ENCODE data around the gene NR2F1-AS1.
"Not testable (repeated sequence)": the region's sequence is repeated elsewhere in the genome, so short reads cannot be mapped to it uniquely, and the experiment has no call there.

The NR2F1-AS1 gene

DNA sequence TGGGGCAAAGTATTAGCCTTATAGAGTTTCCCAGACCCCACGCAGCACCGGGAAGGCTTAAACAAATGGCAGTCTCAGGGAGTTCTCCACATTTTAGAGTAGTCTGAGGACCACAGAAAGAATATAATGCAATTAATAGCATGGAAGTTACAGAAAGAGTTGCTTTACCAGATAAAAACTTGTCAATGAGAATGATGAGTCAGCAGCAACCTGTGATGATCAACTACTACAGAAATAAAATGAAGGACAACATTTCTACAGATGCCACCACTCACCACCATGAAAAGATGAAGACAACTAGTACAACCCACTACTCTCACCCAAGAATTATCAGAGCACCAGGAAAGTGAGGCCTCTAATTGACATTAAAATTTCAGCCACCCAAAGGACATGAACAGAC, 120.7 kb downstream of the NR2F1-AS1 start:
- H3K4me3 ChIP-seq (ENCODE audit: low read length), result no peak overlapping the region
- TF ChIP-seq, protein P1, sequence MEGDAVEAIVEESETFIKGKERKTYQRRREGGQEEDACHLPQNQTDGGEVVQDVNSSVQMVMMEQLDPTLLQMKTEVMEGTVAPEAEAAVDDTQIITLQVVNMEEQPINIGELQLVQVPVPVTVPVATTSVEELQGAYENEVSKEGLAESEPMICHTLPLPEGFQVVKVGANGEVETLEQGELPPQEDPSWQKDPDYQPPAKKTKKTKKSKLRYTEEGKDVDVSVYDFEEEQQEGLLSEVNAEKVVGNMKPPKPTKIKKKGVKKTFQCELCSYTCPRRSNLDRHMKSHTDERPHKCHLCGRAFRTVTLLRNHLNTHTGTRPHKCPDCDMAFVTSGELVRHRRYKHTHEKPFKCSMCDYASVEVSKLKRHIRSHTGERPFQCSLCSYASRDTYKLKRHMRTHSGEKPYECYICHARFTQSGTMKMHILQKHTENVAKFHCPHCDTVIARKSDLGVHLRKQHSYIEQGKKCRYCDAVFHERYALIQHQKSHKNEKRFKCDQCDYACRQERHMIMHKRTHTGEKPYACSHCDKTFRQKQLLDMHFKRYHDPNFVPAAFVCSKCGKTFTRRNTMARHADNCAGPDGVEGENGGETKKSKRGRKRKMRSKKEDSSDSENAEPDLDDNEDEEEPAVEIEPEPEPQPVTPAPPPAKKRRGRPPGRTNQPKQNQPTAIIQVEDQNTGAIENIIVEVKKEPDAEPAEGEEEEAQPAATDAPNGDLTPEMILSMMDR (IDR thresholded peaks at IDR 0.05; ENCODE audit: insufficient read depth, low read depth, low read length, missing control alignments), result no peak
- DNase-seq (ENCODE audit: low read depth), result no peak

DNA sequence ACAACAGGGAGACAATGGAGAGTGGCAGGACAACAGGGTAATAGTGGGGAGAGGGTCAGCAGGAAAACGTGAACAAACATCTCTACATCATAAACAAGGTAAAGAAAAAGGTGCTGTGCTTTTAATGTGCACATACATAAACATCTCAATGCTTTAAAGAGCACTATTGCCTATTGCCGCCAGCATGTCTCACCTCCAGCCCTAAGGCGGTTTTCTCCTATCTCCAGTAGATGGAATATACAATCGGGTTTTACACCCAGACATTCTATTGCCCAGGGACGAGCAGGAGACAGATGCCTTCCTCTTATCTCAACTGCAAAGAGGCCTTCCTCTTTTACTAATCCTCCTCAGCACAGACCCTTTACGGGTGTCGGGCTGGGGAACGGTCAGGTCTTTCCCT, 124.2 kb downstream of the NR2F1-AS1 start:
- not testable (repeated sequence) for H3K4me3 ChIP-seq (ENCODE audit: low read length); DNase-seq (ENCODE audit: low read depth)

DNA sequence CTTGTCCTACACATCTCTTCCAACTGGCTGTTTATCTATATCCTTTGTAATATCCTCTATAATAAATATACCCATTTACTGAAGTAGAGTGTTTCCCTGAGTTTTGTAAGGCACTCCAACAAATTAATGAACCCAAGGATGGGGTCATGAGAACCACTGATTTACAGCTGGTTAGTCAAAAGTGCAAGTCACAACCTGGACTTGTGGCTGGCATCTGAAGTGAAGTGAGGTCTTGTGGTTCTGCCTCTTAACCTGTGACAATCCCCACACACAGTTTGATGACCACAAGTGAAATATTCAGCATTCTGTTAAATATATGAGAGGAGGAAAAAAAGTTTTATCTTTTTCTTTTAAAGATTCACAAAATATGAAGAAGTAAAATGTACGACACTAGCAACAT, 126.1 kb downstream of the NR2F1-AS1 start:
- TF ChIP-seq, protein P1 (IDR thresholded peaks at IDR 0.05; ENCODE audit: insufficient read depth, low read depth, low read length, missing control alignments), result no peak
- DNase-seq (ENCODE audit: low read depth), result no peak
- no peak overlapping the region for H3K4me3 ChIP-seq (ENCODE audit: low read length)

- DNase-seq (ENCODE audit: low read depth), result no peak
- TF ChIP-seq, protein P1 (IDR thresholded peaks at IDR 0.05; ENCODE audit: insufficient read depth, low read depth, low read length, missing control alignments), result no peak
- H3K4me3 ChIP-seq (ENCODE audit: low read length), result no peak overlapping the region
Observed at GRCh38 chr5:93452255-93452654, 128.8 kb downstream of the NR2F1-AS1 start.

DNA sequence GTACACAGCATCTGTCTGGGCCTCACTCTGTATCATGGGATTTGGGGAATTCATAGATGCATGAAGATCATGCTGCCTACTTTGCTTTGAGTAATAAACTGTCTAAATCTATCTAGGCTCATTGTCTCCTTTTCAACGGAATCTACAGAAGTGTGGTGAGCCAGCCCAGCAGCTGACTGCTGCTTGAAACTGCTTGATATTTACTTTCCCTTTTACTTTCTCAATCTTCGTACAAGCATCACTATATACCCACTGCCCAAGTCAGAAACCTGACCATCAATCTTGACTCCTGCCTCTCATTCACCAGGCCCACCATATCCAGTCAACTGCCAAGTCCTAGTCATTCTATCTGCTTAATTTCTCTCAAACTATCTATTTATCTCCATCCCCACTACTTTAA, 142.9 kb downstream of the NR2F1-AS1 start:
- TF ChIP-seq, protein P1 (IDR thresholded peaks at IDR 0.05; ENCODE audit: insufficient read depth, low read depth, low read length, missing control alignments), result no peak
- H3K4me3 ChIP-seq (ENCODE audit: low read length), result no peak overlapping the region
- DNase-seq (ENCODE audit: low read depth), result no peak

- TF ChIP-seq, protein P1 (IDR thresholded peaks at IDR 0.05; ENCODE audit: insufficient read depth, low read depth, low read length, missing control alignments), result no peak
- no peak overlapping the region for H3K4me3 ChIP-seq (ENCODE audit: low read length)
- DNase-seq (ENCODE audit: low read depth), result no peak
Observed at GRCh38 chr5:93436083-93436482, 144.9 kb downstream of the NR2F1-AS1 start.

- DNase-seq (ENCODE audit: low read depth), result peak; percentile 92
- TF ChIP-seq, protein P1 (IDR thresholded peaks at IDR 0.05; ENCODE audit: insufficient read depth, low read depth, low read length, missing control alignments), result no peak
- no peak overlapping the region for H3K4me3 ChIP-seq (ENCODE audit: low read length)
Observed at GRCh38 chr5:93433422-93433821, 147.6 kb downstream of the NR2F1-AS1 start.

DNA sequence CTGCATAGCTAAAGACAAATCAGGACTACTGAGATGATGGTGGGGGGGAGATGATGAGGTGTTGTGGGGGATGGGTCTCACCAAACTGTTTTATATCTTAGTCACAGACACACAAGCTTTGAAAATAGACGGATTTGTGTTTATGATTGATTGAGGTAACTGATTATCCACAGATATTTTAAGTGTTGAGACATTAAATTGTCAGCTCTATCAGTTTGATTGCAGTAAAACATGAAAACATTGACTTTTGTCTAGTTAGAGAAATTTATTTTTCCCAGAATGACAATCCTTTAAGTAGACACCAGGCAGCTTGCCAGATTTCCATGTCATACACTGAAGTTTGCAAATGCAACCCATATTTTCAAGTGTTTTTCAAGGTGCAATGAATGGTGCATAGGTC, 149.8 kb downstream of the NR2F1-AS1 start:
- H3K4me3 ChIP-seq (ENCODE audit: low read length), result no peak overlapping the region
- DNase-seq (ENCODE audit: low read depth), result no peak
- TF ChIP-seq, protein P1 (IDR thresholded peaks at IDR 0.05; ENCODE audit: insufficient read depth, low read depth, low read length, missing control alignments), result no peak
